Measurements from ENCODE around the gene SLC22A13.

The SLC22A13 gene

GRCh38 chr3:38268522-38268921 lies 2.9 kb downstream of the SLC22A13 start:
- DNase-seq (ENCODE audit: low spot score in 2 of 2) (no peak), ATAC-seq (replicated peaks; ENCODE audit: extremely low read depth, poor library complexity, severe bottlenecking) (no peak)
- Mint-ChIP-seq H3K27ac (ENCODE audit: low read depth) (no peak overlapping the region), H3K36me3 (ENCODE audit: insufficient read depth) (no peaks in the 10 kb centered on the region), H3K4me3 (no peak overlapping the region), H3K27me3 (no peaks in the 10 kb centered on the region), H3K9me3 (peaks cover 5% of the 10 kb centered on the region), H3K4me1 (peaks cover 17% of the 10 kb centered on the region)

- H3K27me3 Mint-ChIP-seq, result no peaks in the 10 kb centered on the region
Observed at GRCh38 chr3:38270606-38271005, 5.0 kb downstream of the SLC22A13 start.

GRCh38 chr3:38271553-38271952 lies 5.9 kb downstream of the SLC22A13 start:
- DNase-seq (ENCODE audit: low spot score in 2 of 2) (no peak), ATAC-seq (replicated peaks; ENCODE audit: extremely low read depth, poor library complexity, severe bottlenecking) (no peak)
- no peaks in the 10 kb centered on the region for H3K27me3 Mint-ChIP-seq
- peaks cover 9% of the 10 kb centered on the region for H3K4me1 Mint-ChIP-seq
- H3K4me3 Mint-ChIP-seq, result no peak overlapping the region
- H3K27ac Mint-ChIP-seq (ENCODE audit: low read depth), result no peak overlapping the region
- peaks cover 5% of the 10 kb centered on the region for H3K9me3 Mint-ChIP-seq
- no peaks in the 10 kb centered on the region for H3K36me3 Mint-ChIP-seq (ENCODE audit: insufficient read depth)

More at GRCh38 chr3:38270606-38271005, 5.0 kb downstream of the SLC22A13 start:
- DNase-seq (ENCODE audit: low spot score in 2 of 2) (no peak), ATAC-seq (replicated peaks; ENCODE audit: extremely low read depth, poor library complexity, severe bottlenecking) (no peak)
- no peaks in the 10 kb centered on the region for H3K36me3 Mint-ChIP-seq (ENCODE audit: insufficient read depth)
- peaks cover 5% of the 10 kb centered on the region for H3K9me3 Mint-ChIP-seq
- no peak overlapping the region for H3K4me3 Mint-ChIP-seq
- H3K4me1 Mint-ChIP-seq, result peaks cover 14% of the 10 kb centered on the region
- no peak overlapping the region for H3K27ac Mint-ChIP-seq (ENCODE audit: low read depth)

- no peaks in the 10 kb centered on the region for H3K27me3 Mint-ChIP-seq
- H3K36me3 Mint-ChIP-seq (ENCODE audit: insufficient read depth), result no peaks in the 10 kb centered on the region
- no peaks in the 10 kb centered on the region for H3K4me1 Mint-ChIP-seq
- H3K4me3 Mint-ChIP-seq, result no peak overlapping the region
- ATAC-seq (replicated peaks; ENCODE audit: extremely low read depth, poor library complexity, severe bottlenecking) (no peak), DNase-seq (ENCODE audit: low spot score in 2 of 2) (no peak)
- H3K9me3 Mint-ChIP-seq, result peaks cover 5% of the 10 kb centered on the region
- no peak overlapping the region for H3K27ac Mint-ChIP-seq (ENCODE audit: low read depth)
Observed at GRCh38 chr3:38274864-38275649, 9.4 kb downstream of the SLC22A13 start.

GRCh38 chr3:38275658-38276057 lies 10.0 kb downstream of the SLC22A13 start:
- H3K4me3 Mint-ChIP-seq, result no peak overlapping the region
- H3K27me3 Mint-ChIP-seq, result no peaks in the 10 kb centered on the region
- ATAC-seq (replicated peaks; ENCODE audit: extremely low read depth, poor library complexity, severe bottlenecking), result no peak
- peaks cover 4% of the 10 kb centered on the region for H3K9me3 Mint-ChIP-seq
- H3K4me1 Mint-ChIP-seq, result no peaks in the 10 kb centered on the region
- no peak overlapping the region for H3K27ac Mint-ChIP-seq (ENCODE audit: low read depth)
- DNase-seq (ENCODE audit: low spot score in 2 of 2), result no peak
- no peaks in the 10 kb centered on the region for H3K36me3 Mint-ChIP-seq (ENCODE audit: insufficient read depth)

GRCh38 chr3:38276081-38276916 lies 10.7 kb downstream of the SLC22A13 start:
- DNase-seq (ENCODE audit: low spot score in 2 of 2), result no peak
- H3K9me3 Mint-ChIP-seq, result no peaks in the 10 kb centered on the region
- H3K4me1 Mint-ChIP-seq, result no peaks in the 10 kb centered on the region
- H3K36me3 Mint-ChIP-seq (ENCODE audit: insufficient read depth), result no peaks in the 10 kb centered on the region
- ATAC-seq (replicated peaks; ENCODE audit: extremely low read depth, poor library complexity, severe bottlenecking), result no peak
- no peak overlapping the region for H3K4me3 Mint-ChIP-seq
- H3K27ac Mint-ChIP-seq (ENCODE audit: low read depth), result no peak overlapping the region
- no peaks in the 10 kb centered on the region for H3K27me3 Mint-ChIP-seq

- H3K36me3 Mint-ChIP-seq (ENCODE audit: insufficient read depth), result no peaks in the 10 kb centered on the region
- H3K27me3 Mint-ChIP-seq, result no peaks in the 10 kb centered on the region
- ATAC-seq (replicated peaks; ENCODE audit: extremely low read depth, poor library complexity, severe bottlenecking) (no peak), DNase-seq (ENCODE audit: low spot score in 2 of 2) (no peak)
- H3K4me3 Mint-ChIP-seq, result no peak overlapping the region
- H3K4me1 Mint-ChIP-seq, result no peaks in the 10 kb centered on the region
- H3K27ac Mint-ChIP-seq (ENCODE audit: low read depth), result no peak overlapping the region
- H3K9me3 Mint-ChIP-seq, result no peaks in the 10 kb centered on the region
Observed at GRCh38 chr3:38276917-38277630, 11.5 kb downstream of the SLC22A13 start.

- Mint-ChIP-seq H3K9me3 (no peaks in the 10 kb centered on the region), H3K27me3 (no peaks in the 10 kb centered on the region), H3K36me3 (ENCODE audit: insufficient read depth) (peaks cover 1% of the 10 kb centered on the region), H3K4me3 (no peak overlapping the region), H3K4me1 (no peaks in the 10 kb centered on the region), H3K27ac (ENCODE audit: low read depth) (no peak overlapping the region)
- DNase-seq (ENCODE audit: low spot score in 2 of 2) (no peak), ATAC-seq (replicated peaks; ENCODE audit: extremely low read depth, poor library complexity, severe bottlenecking) (no peak)
Observed at GRCh38 chr3:38278841-38279240, 13.2 kb downstream of the SLC22A13 start.

GRCh38 chr3:38281895-38282686 lies 16.5 kb downstream of the SLC22A13 start, which contains the start of gene SLC22A14:
Gene SLC22A14 (plus strand): TSS chr3:38282294. CDS start chr3:38306027, 23,733 bp downstream.
- H3K27me3 Mint-ChIP-seq, result no peaks in the 10 kb centered on the region
- H3K9me3 Mint-ChIP-seq, result no peaks in the 10 kb centered on the region
- no peaks in the 10 kb centered on the region for H3K4me1 Mint-ChIP-seq
- ATAC-seq (replicated peaks; ENCODE audit: extremely low read depth, poor library complexity, severe bottlenecking) (no peak), DNase-seq (ENCODE audit: low spot score in 2 of 2) (no peak)
- no peak within 1 kb of the TSS for H3K4me3 Mint-ChIP-seq
- peaks cover 1% of the 10 kb centered on the region for H3K36me3 Mint-ChIP-seq (ENCODE audit: insufficient read depth)
- H3K27ac Mint-ChIP-seq (ENCODE audit: low read depth), result no peak within 1 kb of the TSS

GRCh38 chr3:38283810-38284755 lies 18.5 kb downstream of the SLC22A13 start:
- H3K4me1 Mint-ChIP-seq, result no peaks in the 10 kb centered on the region
- no peak for ATAC-seq (replicated peaks; ENCODE audit: extremely low read depth, poor library complexity, severe bottlenecking)
- DNase-seq (ENCODE audit: low spot score in 2 of 2), result no peak
- peaks cover 2% of the 10 kb centered on the region for H3K27me3 Mint-ChIP-seq
- H3K27ac Mint-ChIP-seq (ENCODE audit: low read depth), result no peak overlapping the region
- H3K36me3 Mint-ChIP-seq (ENCODE audit: insufficient read depth), result peaks cover 1% of the 10 kb centered on the region
- H3K4me3 Mint-ChIP-seq, result no peak overlapping the region
- no peaks in the 10 kb centered on the region for H3K9me3 Mint-ChIP-seq

- Mint-ChIP-seq H3K27ac (ENCODE audit: low read depth) (no peak overlapping the region), H3K36me3 (ENCODE audit: insufficient read depth) (peaks cover 1% of the 10 kb centered on the region), H3K9me3 (no peaks in the 10 kb centered on the region), H3K27me3 (peaks cover 9% of the 10 kb centered on the region), H3K4me3 (no peak overlapping the region), H3K4me1 (no peaks in the 10 kb centered on the region)
- no peak for ATAC-seq (replicated peaks; ENCODE audit: extremely low read depth, poor library complexity, severe bottlenecking)
- no peak for DNase-seq (ENCODE audit: low spot score in 2 of 2)
Observed at GRCh38 chr3:38284756-38285150, 19.1 kb downstream of the SLC22A13 start.

All from central memory CD8-positive, alpha-beta T cell (primary cell).